Mesenteric fat pad (tissue), 1 donor: ENCODE data around the gene NAA10. TPM values are rescaled to one million over a fixed set of nuclear protein-coding genes. Genes with fewer than 3 reads are reported as not detected.

Source experiments
- DNase-seq: peaks from one replicate; pipeline ENCODE4 v3.0.0-alpha.2; 2020; ENCODE audit warnings: low spot score
- total RNA-seq: library from RNA; stranded (reverse); fragmentation: NEBNext Ultra II Directional; extraction: Animal tissue kit (Norgen Biotek cat#: 25700); gene quantifications from one replicate; pipeline ENCODE4 v1.2.1, GENCODE V29; 2021
- donor health status: DM: yes; HTN: yes; CAD: no.

Gene NAA10
- total RNA-seq, 1 donor from 2014 or later: 118 TPM

DNA sequence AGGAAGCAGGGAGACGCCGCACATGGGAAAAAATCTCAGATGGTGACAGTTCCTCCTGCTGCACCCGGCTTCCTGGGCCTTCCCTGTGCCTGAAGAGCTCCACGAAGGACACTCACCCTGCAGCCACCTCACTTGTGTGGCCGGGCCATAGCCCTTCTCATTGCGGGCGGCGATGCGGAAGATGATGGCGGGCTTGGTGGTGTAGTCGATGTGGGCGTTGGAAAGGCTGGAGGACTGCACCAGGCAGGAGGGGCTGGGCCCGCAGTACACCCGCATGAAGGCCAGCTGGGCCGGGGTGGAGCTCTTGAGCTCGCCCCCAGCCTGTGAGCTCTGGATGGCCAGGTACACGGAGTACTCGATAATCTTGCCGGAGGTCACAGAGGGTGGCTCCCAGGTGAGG, 15.3 kb upstream of the NAA10 start:
- no peak for DNase-seq

GRCh38 chrX:153948847-153949805, 14.3 kb upstream of the NAA10 start:
- no peak for DNase-seq

DNA sequence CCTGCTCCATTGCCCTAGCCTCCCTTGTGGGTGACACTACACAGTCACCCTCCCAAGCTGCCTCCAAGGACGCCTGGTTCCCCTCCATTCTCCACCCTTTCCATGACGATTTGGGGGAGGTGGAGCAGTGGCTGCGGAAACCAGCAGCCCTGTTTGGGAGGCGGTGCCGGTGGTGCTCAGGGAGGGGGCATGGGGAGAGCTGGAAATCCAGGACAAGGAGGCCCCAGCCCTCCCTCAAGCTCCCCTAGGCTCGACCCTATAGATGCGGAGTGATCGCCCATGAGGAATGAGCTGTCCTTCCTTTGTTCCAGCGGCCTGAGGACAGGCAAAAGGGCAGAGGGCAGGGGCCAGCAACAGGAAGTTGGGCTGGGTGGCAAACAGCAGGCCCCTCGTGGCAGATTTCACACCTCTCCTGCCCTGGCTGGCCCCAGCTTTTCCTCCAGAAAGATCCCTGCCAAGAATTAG, 13.2 kb upstream of the NAA10 start:
- no peak for DNase-seq

DNA sequence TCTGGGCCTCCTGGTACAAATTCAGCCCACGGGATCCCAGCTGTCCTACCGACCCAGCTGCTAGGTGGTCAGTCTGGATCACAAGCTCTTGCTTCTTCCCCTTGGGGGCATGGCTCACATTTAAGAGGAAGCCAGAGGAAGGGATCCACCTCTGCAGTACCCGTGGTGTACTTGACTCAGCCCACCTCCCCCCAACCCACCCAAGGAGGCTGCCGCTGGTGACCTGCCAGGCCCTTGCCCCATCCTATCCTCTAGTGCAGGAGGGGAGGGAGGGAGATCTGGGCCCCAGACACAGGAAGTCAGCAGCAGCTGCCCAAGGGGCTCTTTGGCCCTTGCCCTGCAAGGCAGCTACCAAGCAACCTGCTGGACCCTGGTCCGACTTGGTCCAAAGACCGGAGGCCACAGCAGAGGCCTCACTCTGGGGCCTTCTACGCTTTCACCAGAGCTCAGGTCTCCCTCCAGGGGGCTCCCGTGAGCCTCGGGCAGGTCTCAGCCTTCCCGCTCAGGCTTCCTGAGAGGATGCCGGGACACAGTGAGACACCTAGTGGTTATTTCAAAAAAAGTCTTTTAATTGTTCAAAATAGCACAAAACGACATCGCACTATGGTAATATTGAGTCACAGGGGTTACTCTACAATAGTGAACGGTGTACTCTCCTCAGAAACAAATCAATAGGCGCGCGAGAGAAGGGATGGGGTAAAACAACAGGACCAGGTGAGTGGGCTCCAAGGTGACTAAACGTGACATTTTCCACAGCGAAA, 12.4 kb upstream of the NAA10 start:
- no peak for DNase-seq

DNA sequence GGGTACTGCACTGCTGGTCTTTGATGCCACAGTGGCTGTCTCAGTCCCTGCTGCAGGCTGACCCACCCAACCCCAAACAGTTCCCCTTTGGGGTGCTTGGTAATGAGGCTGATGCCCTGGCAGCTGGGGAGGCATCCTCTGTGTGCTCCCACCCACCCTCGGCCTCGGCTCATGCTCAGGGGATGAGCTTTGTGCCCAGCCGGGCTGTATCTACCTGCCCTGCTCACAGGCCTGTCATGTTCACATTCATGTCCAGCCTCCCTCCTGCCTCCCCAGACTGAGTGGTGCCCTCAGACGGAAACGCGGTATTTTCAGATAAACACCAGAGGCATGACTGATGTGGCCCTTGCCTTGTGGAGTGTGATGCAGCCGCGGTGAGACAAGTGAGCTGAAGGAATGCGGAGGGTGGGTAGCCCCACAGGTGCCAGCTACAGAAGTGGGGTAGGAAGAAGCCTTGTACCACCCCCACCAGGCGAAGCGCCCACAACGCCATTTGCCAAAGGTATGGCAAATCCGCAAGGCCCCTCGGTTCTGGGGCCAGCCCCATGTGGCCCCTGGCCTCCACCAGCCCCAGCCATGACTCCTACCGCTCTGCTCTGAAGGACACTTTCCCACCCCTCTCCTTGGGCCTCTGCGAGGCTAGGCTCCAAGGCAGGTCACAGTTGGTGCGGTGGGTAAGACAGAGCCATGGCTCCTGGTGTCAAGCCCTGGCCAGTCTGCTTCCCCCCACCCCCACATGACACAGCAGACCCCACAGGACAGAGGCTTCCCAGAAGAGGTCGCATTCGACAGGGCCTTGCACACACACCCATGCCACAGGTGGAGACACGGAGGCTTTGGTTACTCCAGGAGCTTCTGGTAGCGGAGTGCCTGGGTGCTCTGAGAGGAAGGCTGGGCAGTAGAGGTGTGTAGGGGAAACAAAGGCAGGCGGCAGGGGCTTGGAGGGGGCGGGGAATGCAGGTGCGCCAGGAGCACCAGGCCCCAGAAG, 11.4 kb upstream of the NAA10 start:
- no peak for DNase-seq

DNA sequence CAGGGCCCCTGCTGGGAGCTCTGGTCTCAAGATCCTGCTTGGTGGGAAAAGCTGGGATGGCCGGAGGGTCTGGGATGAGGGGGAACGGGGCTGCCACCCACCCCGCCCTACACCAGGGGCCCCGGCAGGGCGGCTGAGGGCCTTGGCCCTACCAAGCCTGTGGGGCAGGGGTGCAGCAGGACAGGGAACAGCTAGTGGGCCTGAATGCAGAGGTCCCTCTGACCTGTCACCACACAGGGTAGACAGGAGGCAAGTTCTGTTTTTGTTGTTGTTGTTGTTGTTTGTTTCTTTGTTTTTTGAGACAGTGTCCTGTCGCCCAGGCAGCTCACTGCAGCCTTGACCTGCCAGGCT, 9.9 kb upstream of the NAA10 start:
- DNase-seq: no peak

DNA sequence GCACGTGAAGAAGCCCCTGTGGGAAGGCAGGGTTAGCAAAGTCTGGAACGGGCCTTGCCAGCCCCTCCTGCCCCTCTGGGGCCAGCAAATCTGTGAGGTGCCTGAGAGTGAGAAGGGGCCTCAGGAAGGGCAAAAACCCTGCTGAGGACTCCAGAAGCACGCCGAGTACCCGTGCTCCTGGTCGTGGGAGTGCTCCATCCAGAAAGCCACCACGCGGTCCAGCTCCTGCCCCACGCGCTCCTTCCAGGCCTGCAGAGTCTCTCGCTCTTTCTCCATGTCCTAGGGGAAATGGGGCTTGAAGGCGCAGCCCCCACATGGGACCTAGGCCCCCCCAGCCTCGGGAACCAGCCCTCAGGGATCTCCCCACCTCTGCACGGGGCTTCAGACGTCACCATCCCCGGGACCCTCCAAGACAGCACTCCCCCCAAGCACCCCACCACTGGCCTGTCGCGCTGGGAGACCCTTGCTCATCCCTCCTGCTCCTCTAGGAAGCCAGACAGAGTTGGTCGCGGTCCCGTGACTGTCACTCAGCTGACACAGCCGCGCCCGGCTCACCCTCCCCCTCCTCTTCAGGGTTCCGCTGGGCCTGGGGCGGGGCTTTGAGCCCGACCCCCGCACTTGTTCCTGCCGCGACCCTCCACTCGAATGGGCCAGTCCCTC, 9.4 kb upstream of the NAA10 start, which contains the start of gene RENBP:
TSS of gene RENBP (minus strand) at position 504 of the 660 bp plus-strand sequence. CDS start at position 471, 33 bp downstream.
- DNase-seq: no peak

- DNase-seq: no peak
Measured at GRCh38 chrX:153941336-153942252, 6.8 kb upstream of the NAA10 start.

DNA sequence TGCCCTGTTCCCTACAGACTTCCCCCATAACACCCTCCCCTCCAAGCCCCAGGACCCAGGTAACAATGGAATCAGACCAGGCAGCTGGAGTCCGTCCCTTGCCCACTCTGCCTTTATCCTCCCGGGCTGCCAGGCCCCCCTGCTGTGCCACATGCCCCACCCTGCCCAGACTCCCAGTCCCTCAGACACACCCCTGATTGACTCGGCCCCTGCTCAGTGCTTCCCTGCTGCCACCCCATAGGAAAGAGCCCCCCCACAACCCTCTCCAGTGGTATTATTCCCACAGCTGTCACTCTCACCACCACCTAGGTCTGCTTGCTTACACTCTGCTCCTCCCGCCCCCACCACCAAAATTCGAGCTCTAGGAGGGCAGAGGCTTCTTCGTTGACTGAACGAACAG, 4.7 kb upstream of the NAA10 start:
- no peak for DNase-seq

DNA sequence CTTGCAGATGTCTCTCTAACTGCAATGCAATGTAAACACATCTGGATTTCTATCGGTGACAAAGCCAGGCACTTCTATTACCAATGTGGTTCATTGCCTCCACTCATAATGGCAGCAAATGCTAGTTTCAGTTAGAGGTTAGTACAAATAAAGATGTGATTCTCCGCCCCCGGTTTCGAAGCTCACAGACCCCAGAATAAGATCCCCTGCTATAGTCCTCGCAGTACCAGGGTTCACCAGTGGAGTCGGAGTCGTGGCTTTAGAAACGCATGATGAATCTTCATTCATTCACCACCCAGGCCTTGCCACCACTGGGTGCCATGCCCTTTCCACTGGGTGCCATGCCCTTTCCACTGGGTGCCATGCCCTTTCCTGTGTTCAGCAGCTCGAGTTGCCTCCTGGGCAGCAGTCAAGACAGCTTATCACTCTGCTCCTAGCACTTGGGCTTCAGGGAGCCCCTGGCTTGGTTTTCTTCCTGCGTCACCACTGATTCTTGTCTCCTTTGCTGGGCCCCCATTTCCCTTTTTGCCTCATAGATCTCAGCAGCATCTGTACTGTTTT, 3.5 kb upstream of the NAA10 start:
- no peak for DNase-seq

DNA sequence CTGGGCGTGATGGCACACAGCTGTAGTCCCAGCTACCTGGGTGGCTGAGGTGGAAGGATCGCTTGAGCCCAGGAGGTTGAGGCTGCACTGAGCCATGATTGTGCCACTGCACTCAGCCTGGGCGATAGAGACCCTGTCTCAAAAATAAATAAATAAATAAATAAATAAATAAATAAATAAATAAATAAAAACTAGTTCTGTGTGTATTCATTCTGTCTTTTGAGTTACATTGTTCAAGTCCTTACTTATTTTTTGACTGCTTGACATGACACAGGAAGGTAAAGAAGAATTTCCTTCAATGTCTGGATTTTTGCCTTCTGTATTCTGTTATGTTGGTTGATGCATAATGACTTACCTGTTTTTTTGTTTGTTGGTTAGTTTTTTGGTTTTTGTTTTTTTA, 2.2 kb upstream of the NAA10 start:
- no peak for DNase-seq

DNA sequence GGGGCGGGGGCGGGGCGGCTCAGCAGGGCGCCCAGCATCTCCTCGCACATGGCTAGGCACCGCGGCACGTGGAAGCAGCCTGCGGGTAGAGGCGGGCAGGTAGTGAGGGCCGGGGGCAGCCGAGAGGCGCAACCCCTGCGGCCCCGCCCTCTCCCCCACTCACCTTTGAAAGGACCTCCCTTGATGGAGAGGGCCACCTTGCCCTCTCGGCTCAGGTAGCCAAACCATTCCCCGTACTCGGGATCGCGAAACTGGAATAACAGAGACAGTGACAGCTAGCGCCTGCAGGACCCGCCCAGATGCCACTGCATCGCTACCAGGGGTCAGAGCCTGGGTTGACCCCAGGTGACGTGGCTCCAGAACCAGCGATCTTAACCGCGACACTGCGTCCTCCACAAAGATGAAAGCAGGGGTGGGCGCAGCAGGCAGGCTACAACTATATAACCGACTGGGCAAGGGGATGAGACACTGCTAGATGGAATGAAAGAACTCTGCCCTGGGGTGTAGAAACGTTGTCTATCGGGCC, 552 bp upstream of the NAA10 start:
- no peak for DNase-seq

DNA sequence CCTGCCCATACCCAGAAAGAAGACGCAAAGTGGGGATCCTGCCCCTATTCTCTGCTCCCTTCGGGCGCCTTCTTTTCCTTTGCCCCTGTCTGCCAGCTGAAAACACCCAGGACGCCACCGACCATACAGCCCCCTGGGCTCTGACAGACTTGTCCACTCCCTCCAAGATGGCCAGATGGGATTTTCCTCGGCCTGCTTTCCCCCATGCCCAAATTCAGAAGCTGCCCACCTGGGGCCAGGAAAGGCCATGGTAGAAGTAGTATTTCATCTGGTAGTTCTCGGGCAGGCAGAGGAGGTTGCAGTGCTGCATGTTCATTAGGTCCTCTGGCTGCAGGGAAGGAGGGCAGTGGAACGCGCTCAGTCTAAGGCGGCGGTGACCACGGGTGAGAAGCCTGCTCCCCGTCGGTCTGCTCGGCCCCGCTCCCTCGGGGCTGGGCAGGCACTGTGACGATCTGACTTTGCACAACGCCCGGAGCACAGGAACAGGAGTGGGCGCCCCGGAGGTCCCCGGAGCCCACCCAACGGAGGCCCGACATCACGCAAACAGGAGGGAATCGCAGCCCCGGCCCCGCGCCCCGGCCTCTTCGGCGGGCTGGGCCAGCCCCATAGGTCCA, 582 bp downstream of the NAA10 start:
- no peak for DNase-seq

GRCh38 chrX:153933748-153934147, 1.1 kb downstream of the NAA10 start:
- no peak for DNase-seq

GRCh38 chrX:153932220-153932915, 2.5 kb downstream of the NAA10 start:
- DNase-seq: no peak

DNA sequence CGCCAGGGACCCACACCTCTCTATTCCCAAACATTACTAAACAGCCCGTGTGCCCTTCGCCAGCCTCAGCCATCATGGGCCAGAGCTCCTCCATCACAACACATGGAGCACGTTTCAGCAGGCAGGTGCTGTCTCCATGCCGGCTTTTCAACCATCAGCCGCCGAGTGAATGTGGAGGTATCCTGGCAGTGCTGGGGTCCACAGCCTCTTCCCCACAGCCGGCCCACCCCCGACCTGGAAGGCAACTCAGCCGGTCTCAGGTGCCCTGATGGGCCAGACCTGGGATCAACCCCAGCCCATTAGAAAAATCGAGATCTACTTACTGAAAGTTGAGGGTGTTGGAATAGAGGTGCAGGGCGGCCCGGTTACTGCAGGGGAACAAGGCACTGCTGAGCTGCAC, 3.1 kb downstream of the NAA10 start:
- no peak for DNase-seq

GRCh38 chrX:153931151-153931550, 3.7 kb downstream of the NAA10 start:
- DNase-seq: no peak
